DOHH2 (cell line): ENCODE measurements around the gene YDJC.

ENCODE experiments used
- EZH2phosphoT487 ChIP-seq: fragments of 200-600 bp; sonication (generic); IDR thresholded peaks from 2 replicates; pipeline ENCODE4 v1.6.1; 2017; ENCODE audit warnings: borderline replicate concordance, mild to moderate bottlenecking, antibody characterized with exemption, low read length, moderate library complexity, mixed read lengths
- TF ChIP-seq, protein P1 (sequence below): fragments of 200-600 bp; sonication (generic); IDR thresholded peaks from one replicate; pipeline ENCODE4 v1.5.1; 2014; ENCODE audit warnings: antibody characterized with exemption, mild to moderate bottlenecking, low read depth, low read length; ENCODE audit not compliant: poor library complexity, severe bottlenecking

DNA sequence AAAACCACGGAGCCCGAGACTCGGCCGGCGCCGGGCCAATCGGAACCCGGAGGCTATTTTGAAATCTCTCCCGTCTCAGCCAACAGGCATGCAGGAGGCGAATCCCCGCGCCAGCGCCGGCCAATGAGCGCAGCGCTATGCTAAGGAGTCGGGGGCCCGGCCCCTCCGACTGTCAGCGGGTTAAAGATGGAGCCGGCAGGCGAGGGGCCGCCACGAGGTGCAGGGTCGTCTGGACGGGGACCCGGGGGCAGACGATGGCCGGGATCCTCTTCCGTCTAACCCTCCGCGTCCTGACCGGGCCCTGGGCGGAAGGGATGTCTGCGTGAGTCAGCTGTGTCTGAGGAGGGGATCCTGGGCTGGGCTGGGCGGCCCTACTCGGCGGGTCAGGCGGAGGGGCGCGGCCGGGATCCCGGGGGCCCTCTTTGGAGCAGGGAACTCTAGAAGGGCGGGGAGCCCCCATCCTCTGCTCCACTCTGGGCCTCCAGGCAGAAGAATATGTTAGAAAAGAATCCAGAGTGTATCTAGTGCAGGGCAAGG, 22.3 kb upstream of the YDJC start:
- TF ChIP-seq, protein P1, sequence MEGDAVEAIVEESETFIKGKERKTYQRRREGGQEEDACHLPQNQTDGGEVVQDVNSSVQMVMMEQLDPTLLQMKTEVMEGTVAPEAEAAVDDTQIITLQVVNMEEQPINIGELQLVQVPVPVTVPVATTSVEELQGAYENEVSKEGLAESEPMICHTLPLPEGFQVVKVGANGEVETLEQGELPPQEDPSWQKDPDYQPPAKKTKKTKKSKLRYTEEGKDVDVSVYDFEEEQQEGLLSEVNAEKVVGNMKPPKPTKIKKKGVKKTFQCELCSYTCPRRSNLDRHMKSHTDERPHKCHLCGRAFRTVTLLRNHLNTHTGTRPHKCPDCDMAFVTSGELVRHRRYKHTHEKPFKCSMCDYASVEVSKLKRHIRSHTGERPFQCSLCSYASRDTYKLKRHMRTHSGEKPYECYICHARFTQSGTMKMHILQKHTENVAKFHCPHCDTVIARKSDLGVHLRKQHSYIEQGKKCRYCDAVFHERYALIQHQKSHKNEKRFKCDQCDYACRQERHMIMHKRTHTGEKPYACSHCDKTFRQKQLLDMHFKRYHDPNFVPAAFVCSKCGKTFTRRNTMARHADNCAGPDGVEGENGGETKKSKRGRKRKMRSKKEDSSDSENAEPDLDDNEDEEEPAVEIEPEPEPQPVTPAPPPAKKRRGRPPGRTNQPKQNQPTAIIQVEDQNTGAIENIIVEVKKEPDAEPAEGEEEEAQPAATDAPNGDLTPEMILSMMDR: no peak
- no peak for TF ChIP-seq EZH2phosphoT487
